Measurements from ENCODE around the gene TSPYL1.

Gene TSPYL1

GRCh38 chr6:116253188-116253504 is 26.6 kb downstream of the TSPYL1 start:
- peaks cover 59% of the 10 kb centered on the region for H3K4me1 ChIP-seq
- H3K36me3 ChIP-seq, result peaks cover 7% of the 10 kb centered on the region; the same call in 1 of the 2 replicates
- no peaks in the 10 kb centered on the region for H3K27me3 ChIP-seq
- H3K9me3 ChIP-seq, result no peaks in the 10 kb centered on the region
- H3K9ac ChIP-seq, result peak overlapping the region; percentile 88
- H4K20me1 ChIP-seq, result peaks cover 18% of the 10 kb centered on the region
- no peak for TF ChIP-seq Cebpa-rat (IDR thresholded peaks at IDR 0.05)
- peak overlapping the region; percentile 91 for H3K27ac ChIP-seq
- peak overlapping the region; percentile 97 for H3K4me2 ChIP-seq
- H3K4me3 ChIP-seq, result peak overlapping the region; percentile 89

GRCh38 chr6:116251568-116252384 is 28.0 kb downstream of the TSPYL1 start:
- Histone ChIP-seq H3K4me2 (peak overlapping the region; percentile 97), H3K36me3 (peaks cover 7% of the 10 kb centered on the region; the same call in 1 of the 2 replicates), H3K9me3 (no peaks in the 10 kb centered on the region), H3K27me3 (no peaks in the 10 kb centered on the region), H4K20me1 (peaks cover 18% of the 10 kb centered on the region), H3K9ac (peak overlapping the region; percentile 52; the same call in 1 of the 2 replicates), H3K4me1 (peaks cover 59% of the 10 kb centered on the region), H3K4me3 (peak overlapping the region; percentile 89), H3K27ac (no peak overlapping the region)
- no peak for TF ChIP-seq Cebpa-rat (IDR thresholded peaks at IDR 0.05)

- peaks cover 42% of the 10 kb centered on the region for H3K4me1 ChIP-seq
- peaks cover 18% of the 10 kb centered on the region for H4K20me1 ChIP-seq
- no peaks in the 10 kb centered on the region for H3K9me3 ChIP-seq
- H3K27ac ChIP-seq, result no peak overlapping the region
- no peak overlapping the region for H3K9ac ChIP-seq
- H3K27me3 ChIP-seq, result no peaks in the 10 kb centered on the region
- H3K36me3 ChIP-seq, result peaks cover 7% of the 10 kb centered on the region; the same call in 1 of the 2 replicates
- TF ChIP-seq Cebpa-rat (IDR thresholded peaks at IDR 0.05), result no peak
- no peak overlapping the region for H3K4me3 ChIP-seq
- no peak overlapping the region for H3K4me2 ChIP-seq
Observed at GRCh38 chr6:116248577-116248976, 31.2 kb downstream of the TSPYL1 start.

- H4K20me1 ChIP-seq, result peaks cover 18% of the 10 kb centered on the region
- no peak overlapping the region for H3K9ac ChIP-seq
- no peak for TF ChIP-seq Cebpa-rat (IDR thresholded peaks at IDR 0.05)
- H3K4me2 ChIP-seq, result no peak overlapping the region
- H3K36me3 ChIP-seq, result 0 out of 2 replicates have a peak, but pooled peaks cover 7% of the 10 kb centered on the region
- no peak overlapping the region for H3K4me3 ChIP-seq
- no peak overlapping the region for H3K27ac ChIP-seq
- no peaks in the 10 kb centered on the region for H3K27me3 ChIP-seq
- peaks cover 32% of the 10 kb centered on the region for H3K4me1 ChIP-seq
- H3K9me3 ChIP-seq, result no peaks in the 10 kb centered on the region
Observed at GRCh38 chr6:116247285-116247684, 32.4 kb downstream of the TSPYL1 start.

GRCh38 chr6:116246089-116246488 is 33.6 kb downstream of the TSPYL1 start:
- H3K9ac ChIP-seq, result no peak overlapping the region
- H3K27ac ChIP-seq, result no peak overlapping the region
- no peaks in the 10 kb centered on the region for H3K9me3 ChIP-seq
- no peaks in the 10 kb centered on the region for H3K27me3 ChIP-seq
- peaks cover 20% of the 10 kb centered on the region for H3K4me1 ChIP-seq
- H3K4me2 ChIP-seq, result no peak overlapping the region
- no peak overlapping the region for H3K4me3 ChIP-seq
- H3K36me3 ChIP-seq, result no peaks in the 10 kb centered on the region
- H4K20me1 ChIP-seq, result peaks cover 18% of the 10 kb centered on the region
- TF ChIP-seq Cebpa-rat (IDR thresholded peaks at IDR 0.05), result no peak

GRCh38 chr6:116244284-116244683 is 35.4 kb downstream of the TSPYL1 start:
- 0 out of 2 replicates have a peak, but pooled peaks cover 4% of the 10 kb centered on the region for H4K20me1 ChIP-seq
- H3K4me3 ChIP-seq, result no peak overlapping the region
- H3K9me3 ChIP-seq, result no peaks in the 10 kb centered on the region
- 0 out of 2 replicates have a peak, but pooled peaks cover under 1% of the 10 kb centered on the region for H3K36me3 ChIP-seq
- H3K4me1 ChIP-seq, result 0 out of 2 replicates have a peak, but pooled peaks cover 2% of the 10 kb centered on the region
- no peaks in the 10 kb centered on the region for H3K27me3 ChIP-seq
- no peak for TF ChIP-seq Cebpa-rat (IDR thresholded peaks at IDR 0.05)
- H3K27ac ChIP-seq, result no peak overlapping the region
- H3K4me2 ChIP-seq, result no peak overlapping the region
- H3K9ac ChIP-seq, result no peak overlapping the region

GRCh38 chr6:116239856-116240255 is 39.9 kb downstream of the TSPYL1 start:
- TF ChIP-seq Cebpa-rat (IDR thresholded peaks at IDR 0.05), result no peak
- H3K4me1 ChIP-seq, result no peaks in the 10 kb centered on the region

GRCh38 chr6:116239256-116239655 is 40.5 kb downstream of the TSPYL1 start:
- Histone ChIP-seq H3K9ac (no peak overlapping the region), H3K27ac (no peak overlapping the region), H3K9me3 (no peaks in the 10 kb centered on the region), H3K4me3 (no peak overlapping the region), H3K4me2 (no peak overlapping the region), H3K4me1 (no peaks in the 10 kb centered on the region), H4K20me1 (no peaks in the 10 kb centered on the region), H3K36me3 (peaks cover 12% of the 10 kb centered on the region; the same call in 1 of the 2 replicates), H3K27me3 (no peaks in the 10 kb centered on the region)
- TF ChIP-seq Cebpa-rat (IDR thresholded peaks at IDR 0.05), result no peak

More at GRCh38 chr6:116239856-116240255, 39.9 kb downstream of the TSPYL1 start:
- Histone ChIP-seq H3K9ac (no peak overlapping the region), H3K9me3 (no peaks in the 10 kb centered on the region), H3K36me3 (peaks cover 12% of the 10 kb centered on the region; the same call in 1 of the 2 replicates), H3K27ac (no peak overlapping the region), H3K4me3 (no peak overlapping the region), H4K20me1 (no peaks in the 10 kb centered on the region), H3K27me3 (no peaks in the 10 kb centered on the region), H3K4me2 (no peak overlapping the region)

- H3K4me1 ChIP-seq, result no peaks in the 10 kb centered on the region
- H3K9ac ChIP-seq, result no peak overlapping the region
- no peaks in the 10 kb centered on the region for H3K27me3 ChIP-seq
- H3K4me3 ChIP-seq, result no peak overlapping the region
- H3K27ac ChIP-seq, result no peak overlapping the region
- no peak overlapping the region for H3K4me2 ChIP-seq
- peaks cover 12% of the 10 kb centered on the region; the same call in 1 of the 2 replicates for H3K36me3 ChIP-seq
- no peak for TF ChIP-seq Cebpa-rat (IDR thresholded peaks at IDR 0.05)
- no peaks in the 10 kb centered on the region for H4K20me1 ChIP-seq
- H3K9me3 ChIP-seq, result no peaks in the 10 kb centered on the region
Observed at GRCh38 chr6:116238083-116238482, 41.6 kb downstream of the TSPYL1 start.

- Histone ChIP-seq H3K4me2 (no peak overlapping the region), H3K4me3 (no peak overlapping the region), H3K36me3 (peaks cover 12% of the 10 kb centered on the region; the same call in 1 of the 2 replicates), H3K27me3 (no peaks in the 10 kb centered on the region), H3K9me3 (no peaks in the 10 kb centered on the region), H3K9ac (no peak overlapping the region), H3K4me1 (no peaks in the 10 kb centered on the region), H3K27ac (no peak overlapping the region), H4K20me1 (no peaks in the 10 kb centered on the region)
- no peak for TF ChIP-seq Cebpa-rat (IDR thresholded peaks at IDR 0.05)
Observed at GRCh38 chr6:116234689-116235088, 45.0 kb downstream of the TSPYL1 start.
